HUDEP-2 (cell line): Measurements from ENCODE around the gene SLC22A24.
"Not testable (repeated sequence)": the region's sequence is repeated elsewhere in the genome, so short reads cannot be mapped to it uniquely, and the experiment has no call there.

Experiments used
- DNase-seq, 76 experiments: peaks; one replicate each; lab custom pipeline; 2025; ENCODE audit not compliant: unreplicated experiment in 76 of 76; lab: John Stamatoyannopoulos, UW

Gene SLC22A24, protein sequence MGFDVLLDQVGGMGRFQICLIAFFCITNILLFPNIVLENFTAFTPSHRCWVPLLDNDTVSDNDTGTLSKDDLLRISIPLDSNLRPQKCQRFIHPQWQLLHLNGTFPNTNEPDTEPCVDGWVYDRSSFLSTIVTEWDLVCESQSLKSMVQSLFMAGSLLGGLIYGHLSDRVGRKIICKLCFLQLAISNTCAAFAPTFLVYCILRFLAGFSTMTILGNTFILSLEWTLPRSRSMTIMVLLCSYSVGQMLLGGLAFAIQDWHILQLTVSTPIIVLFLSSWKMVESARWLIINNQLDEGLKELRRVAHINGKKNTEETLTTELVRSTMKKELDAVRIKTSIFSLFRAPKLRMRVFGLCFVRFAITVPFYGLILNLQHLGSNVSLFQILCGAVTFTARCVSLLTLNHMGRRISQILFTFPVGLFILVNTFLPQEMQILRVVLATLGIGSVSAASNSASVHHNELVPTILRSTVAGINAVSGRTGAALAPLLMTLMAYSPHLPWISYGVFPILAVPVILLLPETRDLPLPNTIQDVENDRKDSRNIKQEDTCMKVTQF

DNA sequence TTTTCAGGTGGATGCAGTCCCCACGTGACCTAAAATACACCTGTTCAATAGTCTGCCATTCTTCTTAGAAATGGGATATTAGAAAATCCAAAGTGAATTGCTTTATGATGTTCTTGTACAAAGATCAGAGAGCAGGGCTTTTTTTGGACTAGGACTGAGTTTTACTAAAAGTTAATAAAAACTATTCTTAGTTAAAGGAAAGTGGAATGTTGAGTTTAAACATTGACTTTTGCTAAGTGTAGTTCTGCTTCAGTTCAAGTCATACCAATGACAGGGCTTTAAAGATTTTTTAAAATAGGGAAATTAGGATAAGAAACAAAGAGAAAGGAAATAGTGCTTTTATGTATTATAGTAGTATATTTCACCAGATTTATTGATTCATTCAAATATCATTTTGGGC is at the start of gene SLC22A24:
SLC22A24 (minus strand) TSS at position 101 of the 400 bp plus-strand sequence. CDS start 442 bp downstream, outside the sequence.
- no peak for DNase-seq

DNA sequence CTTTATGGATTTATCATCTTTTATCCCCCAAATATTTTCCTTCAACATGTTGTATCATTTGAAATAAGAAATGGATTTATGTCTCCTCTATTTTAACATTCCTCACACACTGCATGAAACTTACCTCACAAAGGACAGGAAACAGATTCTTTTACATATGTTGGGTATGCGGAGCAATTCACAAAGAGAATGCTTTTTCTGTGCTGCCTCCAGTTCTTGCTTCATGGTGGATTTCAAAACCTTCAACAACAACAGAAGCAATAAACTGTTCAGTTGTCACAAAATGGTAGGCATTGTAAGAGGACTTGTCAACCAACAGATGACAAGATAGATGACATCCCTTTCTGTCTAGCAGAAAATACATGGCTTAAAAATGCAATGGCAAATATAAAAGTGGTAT is 36.5 kb upstream of the SLC22A24 start:
- DNase-seq: no peak

DNA sequence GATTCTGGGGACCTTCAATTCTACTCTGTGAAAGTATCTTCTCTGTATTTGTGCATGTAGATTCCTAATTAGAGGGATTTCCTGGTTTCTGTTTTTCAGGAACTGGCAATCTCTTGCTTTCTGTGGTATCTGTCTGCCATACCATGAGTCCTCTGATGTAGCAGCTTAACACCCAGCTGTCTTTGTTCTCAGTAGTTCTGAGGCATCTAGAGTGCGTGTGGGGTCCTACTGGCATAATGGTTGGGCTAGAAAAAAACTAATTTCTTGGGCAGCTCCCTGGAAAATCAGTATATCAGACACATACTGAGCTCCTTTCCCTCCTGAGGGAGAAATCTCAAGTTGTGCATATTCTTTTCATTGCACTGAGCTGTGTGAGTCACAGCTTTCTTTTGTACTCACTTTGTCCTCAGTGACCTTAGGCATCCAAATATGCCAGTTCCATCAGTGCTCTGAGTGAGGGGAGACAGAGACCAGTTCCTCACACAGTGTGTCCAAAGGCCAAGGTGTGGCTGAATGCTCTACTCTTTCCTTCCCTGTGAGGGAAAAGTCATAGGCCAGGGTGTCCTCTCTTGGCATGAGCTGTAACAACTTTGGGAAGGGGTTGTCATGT is 35.5 kb upstream of the SLC22A24 start:
- no peak for DNase-seq

DNA sequence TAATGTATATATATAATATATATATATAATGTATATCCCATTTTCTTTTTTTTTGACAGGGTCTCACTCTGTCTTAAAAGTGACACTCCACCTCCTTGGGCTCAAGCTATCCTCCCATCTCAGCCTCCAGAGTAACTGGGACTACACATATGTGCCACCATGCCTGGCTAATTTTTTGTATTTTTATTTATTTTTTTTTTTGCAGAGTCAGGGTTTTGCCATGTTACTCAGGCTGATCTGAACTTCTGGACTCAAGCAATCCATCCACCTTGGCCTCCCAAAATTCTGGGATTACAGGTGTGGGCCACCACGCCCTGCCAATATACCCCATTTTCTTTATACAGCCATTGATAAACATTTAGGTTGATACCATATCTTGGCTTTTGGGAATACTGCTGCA is 33.9 kb upstream of the SLC22A24 start:
- DNase-seq: no peak

DNA sequence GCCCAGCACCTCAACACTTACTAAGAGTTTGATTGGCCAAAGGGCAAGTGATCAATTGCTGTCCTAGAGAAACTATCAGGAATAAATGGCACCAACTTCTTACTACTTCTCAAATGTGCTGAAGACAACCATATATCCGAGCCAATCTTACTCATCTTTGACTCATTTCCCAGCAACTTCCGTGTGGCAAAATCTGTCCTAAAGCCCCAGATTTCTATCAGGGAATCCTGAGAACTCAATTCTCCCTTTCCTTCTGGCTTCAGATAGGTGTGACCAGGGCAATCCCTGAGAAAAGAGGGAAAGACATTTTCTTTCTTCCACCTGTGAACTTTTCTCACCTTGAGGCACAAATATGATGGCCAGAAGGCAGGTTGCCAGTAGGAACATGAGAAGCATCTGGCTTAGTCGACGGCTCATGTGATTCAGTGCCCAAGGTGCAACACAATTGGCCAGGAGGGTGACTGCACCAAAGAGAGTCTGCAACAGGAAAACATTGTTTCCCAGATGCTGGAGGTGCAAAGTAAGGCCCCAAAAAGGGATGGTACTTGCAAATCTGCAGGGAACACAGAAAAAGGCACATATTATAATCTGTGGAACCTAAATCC is 21.8 kb upstream of the SLC22A24 start:
- DNase-seq: no peak

DNA sequence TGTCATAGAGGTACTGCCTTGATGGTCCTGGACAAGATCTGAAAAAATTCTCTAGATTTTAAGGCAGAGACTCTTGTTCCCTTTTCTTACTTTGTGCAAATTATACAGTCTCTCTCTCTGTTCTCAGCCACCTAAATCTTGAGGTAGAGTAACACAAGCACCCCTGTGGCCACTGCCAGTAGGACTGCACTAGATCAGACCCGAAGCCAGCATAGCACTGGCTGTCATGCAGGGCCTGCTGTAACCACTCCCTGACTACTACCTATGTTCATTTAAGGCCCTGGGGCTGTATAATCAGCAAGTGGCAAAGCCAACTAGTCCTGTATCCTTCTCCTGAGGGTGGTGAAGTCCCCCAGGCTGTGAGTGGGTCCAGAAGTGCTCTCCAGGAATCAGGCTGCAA is 11.8 kb upstream of the SLC22A24 start:
- DNase-seq: no peak

DNA sequence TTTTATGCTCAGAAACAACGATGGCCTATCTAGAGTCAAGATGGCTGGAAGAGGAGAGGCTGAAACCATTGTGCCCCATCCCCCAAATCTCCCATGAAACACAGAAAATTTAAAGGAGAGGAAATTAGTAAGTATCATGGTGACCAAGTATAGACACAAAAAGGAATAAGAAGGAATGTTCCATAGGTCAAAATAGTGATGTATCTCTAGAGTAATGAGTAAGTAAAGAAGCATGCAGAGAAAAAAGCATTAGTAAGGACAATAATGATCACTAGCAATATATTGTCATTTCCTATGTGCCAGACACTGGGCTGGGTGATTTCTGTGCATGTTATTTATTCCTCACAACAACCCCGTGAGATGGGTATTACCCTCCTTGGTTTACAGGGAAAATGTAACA is 2.6 kb upstream of the SLC22A24 start:
- no peak for DNase-seq

DNA sequence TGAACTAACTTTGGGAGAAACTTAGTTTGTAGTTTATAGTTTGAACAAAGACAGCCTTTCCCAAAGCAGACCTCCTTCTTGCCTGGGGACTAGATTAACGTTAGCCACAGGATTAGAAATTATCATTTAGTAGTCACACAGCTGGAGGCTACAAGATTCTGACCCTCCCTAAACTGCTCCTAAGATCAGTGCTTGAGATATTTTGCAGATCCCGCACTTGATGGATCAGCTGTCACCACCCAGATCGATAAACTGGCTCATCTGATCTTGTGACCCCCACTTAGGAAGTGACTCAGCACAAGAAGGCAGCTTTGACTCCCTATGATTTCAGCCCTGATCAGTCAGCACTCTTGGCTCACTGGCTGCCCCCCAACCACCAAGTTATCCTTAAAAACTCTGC is 1.6 kb downstream of the SLC22A24 start:
- peak in 1 of 76 experiments; percentile 2 for DNase-seq

DNA sequence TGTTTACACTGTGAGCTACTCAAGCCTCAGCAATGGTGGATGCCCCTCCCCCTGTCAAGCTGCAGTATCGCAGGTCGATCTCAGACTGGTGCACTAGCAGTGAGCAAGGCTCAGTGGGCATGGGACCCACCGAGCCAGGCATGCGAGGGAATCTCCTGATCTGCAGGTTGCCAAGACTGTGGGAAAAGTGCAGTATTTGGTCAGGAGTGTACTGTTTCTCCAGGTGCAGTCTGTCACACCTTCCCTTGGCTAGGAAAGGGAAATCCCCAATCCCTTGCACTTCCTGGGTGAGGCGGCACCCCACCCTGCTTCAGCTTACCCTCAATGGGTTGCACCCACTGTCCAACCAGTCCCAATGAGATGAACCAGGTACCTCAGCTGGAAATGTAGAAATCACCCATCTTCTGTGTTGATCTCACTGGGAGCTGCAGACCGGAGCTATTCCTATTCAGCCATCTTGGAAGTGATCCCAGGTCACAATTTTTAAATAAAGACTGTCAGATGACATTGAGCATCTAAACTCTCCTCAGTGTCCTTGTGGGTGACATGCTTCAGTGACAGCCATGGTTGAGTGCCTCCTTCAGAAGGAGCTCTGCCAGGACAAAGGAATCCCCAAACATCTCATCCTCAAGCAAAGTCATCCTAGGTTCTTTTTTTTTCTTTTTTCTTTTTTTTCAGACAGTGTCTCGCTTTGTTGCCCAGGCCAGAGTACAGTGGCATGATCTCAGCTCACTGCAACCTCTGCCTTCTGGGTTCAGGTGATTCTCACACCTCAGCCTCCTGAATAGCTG is 10.8 kb downstream of the SLC22A24 start:
- no peak for DNase-seq

DNA sequence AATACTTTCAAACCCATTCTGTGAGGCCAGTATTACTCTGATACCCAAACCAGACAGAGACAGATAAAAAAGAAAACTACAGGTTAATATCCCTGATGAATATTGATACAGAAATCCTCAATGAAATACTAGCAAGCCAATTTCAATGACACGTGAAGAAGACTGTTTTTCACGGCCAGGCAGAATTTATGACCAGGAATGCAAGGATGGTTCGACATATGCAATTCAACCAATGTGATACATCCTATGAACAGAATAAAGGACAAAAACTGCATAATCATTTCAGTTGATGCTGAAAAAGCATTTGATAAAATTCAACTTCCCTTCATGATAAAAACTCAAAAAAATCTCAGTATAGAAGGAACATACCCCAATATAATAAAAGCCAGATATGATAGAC is 44.5 kb downstream of the SLC22A24 start:
- no peak for DNase-seq

DNA sequence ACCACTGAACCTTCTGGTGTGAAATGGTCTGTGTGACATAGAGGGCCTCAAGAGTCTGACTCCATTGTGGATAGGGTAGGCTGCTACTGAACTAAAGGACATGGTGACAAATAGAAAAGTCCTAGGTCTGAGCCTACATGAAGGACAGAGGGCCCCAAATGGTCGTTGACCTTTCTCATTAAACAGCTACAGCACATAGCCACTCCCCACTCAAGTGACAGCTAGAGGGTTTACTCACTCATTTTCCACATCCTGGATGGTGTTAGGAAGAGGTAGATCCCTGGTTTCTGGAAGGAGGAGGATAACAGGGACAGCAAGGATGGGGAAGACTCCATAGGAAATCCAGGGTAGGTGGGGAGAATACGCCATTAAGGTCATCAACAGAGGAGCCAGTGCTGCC is 63.3 kb downstream of the SLC22A24 start:
- no peak for DNase-seq

DNA sequence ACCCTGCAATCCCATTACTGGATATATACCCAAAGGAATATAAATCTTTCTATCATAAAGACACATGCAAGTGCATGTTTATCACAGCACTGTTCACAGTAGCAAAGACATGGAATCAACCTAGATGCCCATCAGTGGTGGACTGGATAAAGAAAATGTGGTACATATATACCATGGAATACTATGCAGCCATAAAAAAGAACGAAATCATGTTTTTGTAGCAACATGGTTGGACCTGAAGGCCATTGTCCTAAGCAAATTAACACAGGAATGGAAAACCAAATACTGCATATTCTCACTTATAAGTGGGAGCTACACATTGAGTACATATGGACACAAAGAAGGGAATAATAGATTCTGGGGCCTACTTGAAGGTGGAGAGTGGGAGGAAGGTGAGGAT is 97.8 kb downstream of the SLC22A24 start:
- DNase-seq: not testable (repeated sequence)

DNA sequence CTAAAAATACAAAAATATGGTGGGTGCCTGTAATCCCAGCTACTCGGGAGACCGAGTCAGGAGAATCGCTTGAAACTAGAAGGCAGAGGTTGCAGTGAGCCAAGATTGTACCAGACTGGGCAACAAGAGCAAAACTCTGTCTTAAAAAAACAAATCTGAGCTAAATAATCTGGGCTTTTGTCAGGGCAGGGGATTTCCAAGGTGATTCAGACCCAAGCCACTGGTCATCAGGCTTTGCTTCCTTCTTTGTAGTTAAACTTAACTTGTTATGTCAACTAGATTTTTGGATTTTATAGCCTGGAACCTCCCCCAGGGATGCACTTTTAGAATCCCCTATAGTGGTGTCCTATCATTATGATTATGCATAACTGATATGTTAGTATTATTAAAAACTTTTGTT is 101.4 kb downstream of the SLC22A24 start:
- no peak for DNase-seq

DNA sequence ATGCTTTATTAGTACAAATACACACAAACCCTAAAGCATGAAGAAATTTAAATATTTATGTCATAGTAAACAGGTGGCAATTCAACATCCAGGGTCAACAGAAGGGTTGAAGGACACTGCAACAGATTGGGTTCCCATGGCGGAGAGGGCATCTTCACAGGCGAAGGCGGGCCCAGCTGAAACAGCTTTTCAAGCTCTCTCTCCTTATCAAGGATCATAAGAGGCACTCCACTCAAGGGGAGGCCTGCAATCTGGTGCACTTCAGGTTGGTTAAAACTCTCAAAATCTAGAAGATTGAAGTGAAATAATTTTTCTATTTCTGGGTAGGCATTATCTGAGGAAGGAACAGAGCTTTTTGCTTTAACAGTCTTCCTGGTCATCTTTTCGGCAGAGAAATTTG is 111.6 kb downstream of the SLC22A24 start:
- no peak for DNase-seq
